ENCODE measurements around the gene GLI2.

DNA sequence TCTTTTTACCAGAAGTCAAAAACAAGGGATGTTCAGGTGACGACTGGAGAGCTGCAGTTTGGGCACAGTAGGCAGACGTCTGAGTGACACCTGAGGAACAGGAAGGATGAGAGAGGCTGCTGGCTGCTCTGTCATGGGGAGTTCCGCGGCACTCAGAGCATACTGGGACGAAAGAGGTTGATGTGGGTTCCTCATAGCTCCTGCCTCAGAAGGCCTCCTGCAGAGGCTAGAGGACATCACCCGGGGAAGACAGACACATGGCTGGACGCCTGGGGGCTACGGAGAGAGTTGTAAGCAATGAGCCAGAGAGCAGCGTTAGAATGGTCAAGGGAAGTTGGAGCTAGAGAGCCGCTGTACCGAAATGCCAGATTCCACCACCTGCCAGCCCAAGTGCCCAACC, 45.1 kb upstream of the GLI2 start:
- TF ChIP-seq POLR2AphosphoS5 (IDR thresholded peaks at IDR 0.05; ENCODE audit: low read depth, low read length), result no peak
- TF ChIP-seq, protein P1, sequence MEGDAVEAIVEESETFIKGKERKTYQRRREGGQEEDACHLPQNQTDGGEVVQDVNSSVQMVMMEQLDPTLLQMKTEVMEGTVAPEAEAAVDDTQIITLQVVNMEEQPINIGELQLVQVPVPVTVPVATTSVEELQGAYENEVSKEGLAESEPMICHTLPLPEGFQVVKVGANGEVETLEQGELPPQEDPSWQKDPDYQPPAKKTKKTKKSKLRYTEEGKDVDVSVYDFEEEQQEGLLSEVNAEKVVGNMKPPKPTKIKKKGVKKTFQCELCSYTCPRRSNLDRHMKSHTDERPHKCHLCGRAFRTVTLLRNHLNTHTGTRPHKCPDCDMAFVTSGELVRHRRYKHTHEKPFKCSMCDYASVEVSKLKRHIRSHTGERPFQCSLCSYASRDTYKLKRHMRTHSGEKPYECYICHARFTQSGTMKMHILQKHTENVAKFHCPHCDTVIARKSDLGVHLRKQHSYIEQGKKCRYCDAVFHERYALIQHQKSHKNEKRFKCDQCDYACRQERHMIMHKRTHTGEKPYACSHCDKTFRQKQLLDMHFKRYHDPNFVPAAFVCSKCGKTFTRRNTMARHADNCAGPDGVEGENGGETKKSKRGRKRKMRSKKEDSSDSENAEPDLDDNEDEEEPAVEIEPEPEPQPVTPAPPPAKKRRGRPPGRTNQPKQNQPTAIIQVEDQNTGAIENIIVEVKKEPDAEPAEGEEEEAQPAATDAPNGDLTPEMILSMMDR (IDR thresholded peaks at IDR 0.05 in 2 of 3, conservative IDR thresholded peaks at IDR 0.05 in 1 of 3; ENCODE audit: borderline replicate concordance in 1 of 3, insufficient read depth in 1 of 3, low read depth in 2 of 3, low read length in 2 of 3), result no peak
- TF ChIP-seq YY1 (IDR thresholded peaks at IDR 0.05; ENCODE audit: extremely low read depth, insufficient replicate concordance, low read depth, low read length), result no peak
- TF ChIP-seq POLR2A (IDR thresholded peaks at IDR 0.05; ENCODE audit: borderline replicate concordance, extremely low read depth, insufficient read depth, insufficient read length), result no peak
- TF ChIP-seq EZH2 (IDR thresholded peaks at IDR 0.05), result no peak
- TF ChIP-seq CBX3 (IDR thresholded peaks at IDR 0.05; ENCODE audit: low read depth), result no peak
- no peak for TF ChIP-seq RAD21 (IDR thresholded peaks at IDR 0.05; ENCODE audit: low read depth)

Data from HCT116 (cell line).